ENCODE measurements around the gene BCAN.

The BCAN gene

DNA sequence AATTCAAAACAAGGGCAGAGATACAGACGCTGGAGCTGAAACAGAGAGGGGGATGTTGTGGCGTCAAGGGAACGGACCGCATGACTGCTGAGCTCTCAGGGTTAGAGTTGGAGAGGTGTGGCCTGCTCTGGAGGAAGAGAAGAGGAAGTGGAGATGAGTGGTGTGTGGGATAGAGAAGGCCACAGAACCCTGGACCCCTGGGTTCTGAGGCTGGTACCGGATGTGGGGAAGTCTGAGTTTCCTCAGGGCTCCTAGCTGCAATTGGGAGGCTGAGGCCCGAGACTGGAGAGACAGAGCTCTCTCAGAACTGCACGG lies 1.8 kb downstream of the BCAN start:
- DNase-seq (ENCODE audit: low spot score): no peak

DNA sequence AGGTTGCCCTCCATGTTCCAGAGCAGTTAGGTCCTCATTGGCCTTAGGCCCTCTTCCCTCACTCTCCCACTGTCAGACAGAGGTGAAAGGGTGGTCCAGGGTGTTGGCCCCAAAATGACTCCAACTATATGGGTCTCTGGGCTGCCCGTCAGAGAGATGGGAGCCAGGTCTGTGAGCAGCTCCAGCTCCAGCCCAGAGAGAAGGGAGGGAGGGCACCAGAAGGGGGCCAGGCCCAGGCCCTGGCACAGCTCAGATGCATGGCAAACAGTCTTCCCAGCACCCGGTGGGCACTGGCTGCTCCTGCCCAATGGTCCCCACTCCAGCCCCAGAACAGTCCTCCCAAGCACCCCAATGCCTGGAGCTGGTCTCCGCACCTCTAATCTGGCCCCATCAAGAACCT lies 2.2 kb downstream of the BCAN start:
- DNase-seq (ENCODE audit: low spot score): no peak

DNA sequence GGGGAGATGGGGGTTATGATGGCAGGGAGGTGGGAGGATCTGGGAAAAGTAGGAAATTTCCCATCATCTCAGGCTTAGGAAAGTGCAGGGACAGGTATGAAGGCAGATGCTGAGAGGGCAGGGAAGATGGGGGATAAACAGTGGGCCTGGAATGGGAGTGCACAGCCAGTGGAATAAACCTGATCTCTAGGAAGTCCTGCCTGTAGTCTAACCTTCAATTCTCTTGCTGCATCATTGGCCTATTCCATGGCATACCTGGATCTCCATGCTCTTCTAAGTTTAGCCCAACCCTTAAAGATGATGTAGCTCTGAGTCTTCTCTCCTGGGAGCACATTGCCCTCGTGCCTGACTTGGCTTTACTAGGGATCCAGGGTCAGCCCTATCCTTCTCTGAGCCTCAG lies 2.7 kb downstream of the BCAN start:
- DNase-seq (ENCODE audit: low spot score): no peak

DNA sequence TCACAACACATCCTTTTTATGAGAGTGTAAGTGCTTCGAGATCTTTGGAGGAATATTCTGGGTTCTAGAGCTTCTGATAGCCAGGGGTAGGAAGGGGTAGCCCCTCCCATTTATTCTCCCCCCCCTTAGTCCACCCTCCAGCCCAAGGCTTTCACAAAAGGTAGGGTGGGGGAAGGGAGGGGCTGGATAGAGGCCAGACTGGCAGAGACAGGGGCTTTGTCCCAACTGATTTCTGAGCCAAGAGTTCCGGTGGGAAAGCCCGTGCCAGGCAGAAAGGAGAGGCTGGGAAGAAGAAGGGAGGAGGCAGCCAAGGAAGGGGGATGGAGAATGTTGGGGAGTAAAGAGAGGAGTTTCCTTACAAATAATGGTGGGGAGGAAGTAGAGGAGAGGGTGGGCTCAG lies 3.1 kb downstream of the BCAN start:
- no peak for DNase-seq (ENCODE audit: low spot score)

DNA sequence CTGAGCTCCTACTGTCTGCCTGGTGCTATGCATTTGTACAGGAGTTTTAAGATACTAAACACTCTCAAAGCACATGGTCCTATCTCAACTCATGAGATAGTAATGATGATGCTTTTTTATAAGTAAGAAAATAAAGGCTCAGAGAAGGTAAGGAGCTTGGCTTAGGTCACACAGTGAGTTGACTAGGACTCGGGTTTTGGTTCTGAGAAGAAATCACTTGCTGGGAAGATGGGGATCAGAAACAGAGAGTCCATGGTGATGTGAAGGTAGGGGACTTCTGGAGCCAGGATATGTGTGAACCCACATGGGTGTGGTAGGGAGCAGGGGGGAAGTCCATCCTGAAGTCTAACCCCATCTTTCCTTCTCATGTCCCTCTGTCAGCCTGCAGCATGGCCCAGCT lies 3.7 kb downstream of the BCAN start:
- DNase-seq (ENCODE audit: low spot score): no peak

DNA sequence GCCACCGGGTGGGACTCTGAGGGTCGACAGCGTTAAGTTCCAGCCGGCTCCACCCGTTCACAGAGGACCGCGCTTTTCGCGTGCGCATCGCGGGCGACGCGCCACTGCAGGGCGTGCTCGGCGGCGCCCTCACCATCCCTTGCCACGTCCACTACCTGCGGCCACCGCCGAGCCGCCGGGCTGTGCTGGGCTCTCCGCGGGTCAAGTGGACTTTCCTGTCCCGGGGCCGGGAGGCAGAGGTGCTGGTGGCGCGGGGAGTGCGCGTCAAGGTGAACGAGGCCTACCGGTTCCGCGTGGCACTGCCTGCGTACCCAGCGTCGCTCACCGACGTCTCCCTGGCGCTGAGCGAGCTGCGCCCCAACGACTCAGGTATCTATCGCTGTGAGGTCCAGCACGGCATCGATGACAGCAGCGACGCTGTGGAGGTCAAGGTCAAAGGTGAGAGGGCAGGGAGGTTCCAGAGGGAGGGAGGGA lies 4.9 kb downstream of the BCAN start:
- no peak for DNase-seq (ENCODE audit: low spot score)

DNA sequence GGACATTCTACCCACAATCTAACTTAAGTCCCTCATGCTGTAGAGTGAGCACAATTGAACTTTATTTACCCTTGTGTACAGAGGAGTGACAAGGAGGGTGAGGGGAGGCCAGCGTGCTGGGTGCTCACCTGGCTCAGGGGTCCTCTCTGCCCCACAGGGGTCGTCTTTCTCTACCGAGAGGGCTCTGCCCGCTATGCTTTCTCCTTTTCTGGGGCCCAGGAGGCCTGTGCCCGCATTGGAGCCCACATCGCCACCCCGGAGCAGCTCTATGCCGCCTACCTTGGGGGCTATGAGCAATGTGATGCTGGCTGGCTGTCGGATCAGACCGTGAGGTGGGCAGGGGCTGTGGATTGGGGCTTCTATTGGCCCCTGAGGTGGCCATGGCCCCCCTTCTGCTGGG lies 5.4 kb downstream of the BCAN start:
- DNase-seq (ENCODE audit: low spot score): no peak

DNA sequence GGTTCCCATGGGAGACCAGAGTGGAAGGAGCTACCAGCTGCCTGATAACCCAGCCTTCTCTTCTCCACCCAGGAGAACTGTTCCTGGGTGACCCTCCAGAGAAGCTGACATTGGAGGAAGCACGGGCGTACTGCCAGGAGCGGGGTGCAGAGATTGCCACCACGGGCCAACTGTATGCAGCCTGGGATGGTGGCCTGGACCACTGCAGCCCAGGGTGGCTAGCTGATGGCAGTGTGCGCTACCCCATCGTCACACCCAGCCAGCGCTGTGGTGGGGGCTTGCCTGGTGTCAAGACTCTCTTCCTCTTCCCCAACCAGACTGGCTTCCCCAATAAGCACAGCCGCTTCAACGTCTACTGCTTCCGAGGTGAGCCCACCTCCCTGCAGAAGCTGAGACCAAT lies 6.6 kb downstream of the BCAN start:
- DNase-seq (ENCODE audit: low spot score): no peak

DNA sequence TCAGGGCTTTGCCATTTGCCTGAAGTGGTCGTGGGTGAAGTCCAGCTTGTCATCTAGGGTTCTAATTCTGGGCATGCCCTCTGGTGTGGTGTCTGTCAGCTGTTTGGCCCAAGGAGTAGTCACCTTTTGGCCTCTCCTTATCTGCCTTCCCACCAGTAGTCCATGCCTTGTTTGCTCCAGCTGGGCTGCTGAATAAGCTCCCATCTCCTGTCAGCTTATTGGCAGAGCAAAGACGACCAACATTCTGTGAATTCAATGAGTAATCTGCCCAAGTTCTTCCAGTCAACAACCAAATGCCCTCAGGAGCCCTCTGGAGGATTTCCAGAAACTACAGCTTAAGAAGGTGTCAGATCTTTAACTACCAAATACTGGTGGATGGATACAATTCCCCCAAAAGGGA lies 7.0 kb downstream of the BCAN start:
- DNase-seq (ENCODE audit: low spot score): no peak

DNA sequence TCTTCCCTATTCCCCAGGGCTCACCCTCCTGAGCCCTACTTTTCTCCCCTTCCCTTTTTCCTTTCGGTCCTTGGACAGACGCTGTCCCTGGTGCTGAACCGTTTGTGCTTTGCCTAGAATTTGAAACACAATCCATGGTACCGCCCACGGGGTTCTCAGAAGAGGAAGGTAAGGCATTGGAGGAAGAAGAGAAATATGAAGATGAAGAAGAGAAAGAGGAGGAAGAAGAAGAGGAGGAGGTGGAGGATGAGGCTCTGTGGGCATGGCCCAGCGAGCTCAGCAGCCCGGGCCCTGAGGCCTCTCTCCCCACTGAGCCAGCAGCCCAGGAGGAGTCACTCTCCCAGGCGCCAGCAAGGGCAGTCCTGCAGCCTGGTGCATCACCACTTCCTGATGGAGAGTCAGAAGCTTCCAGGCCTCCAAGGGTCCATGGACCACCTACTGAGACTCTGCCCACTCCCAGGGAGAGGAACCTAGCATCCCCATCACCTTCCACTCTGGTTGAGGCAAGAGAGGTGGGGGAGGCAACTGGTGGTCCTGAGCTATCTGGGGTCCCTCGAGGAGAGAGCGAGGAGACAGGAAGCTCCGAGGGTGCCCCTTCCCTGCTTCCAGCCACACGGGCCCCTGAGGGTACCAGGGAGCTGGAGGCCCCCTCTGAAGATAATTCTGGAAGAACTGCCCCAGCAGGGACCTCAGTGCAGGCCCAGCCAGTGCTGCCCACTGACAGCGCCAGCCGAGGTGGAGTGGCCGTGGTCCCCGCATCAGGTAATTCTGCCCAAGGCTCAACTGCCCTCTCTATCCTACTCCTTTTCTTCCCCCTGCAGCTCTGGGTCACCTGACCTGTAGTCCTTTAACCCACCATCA lies 10.4 kb downstream of the BCAN start:
- DNase-seq (ENCODE audit: low spot score): no peak

DNA sequence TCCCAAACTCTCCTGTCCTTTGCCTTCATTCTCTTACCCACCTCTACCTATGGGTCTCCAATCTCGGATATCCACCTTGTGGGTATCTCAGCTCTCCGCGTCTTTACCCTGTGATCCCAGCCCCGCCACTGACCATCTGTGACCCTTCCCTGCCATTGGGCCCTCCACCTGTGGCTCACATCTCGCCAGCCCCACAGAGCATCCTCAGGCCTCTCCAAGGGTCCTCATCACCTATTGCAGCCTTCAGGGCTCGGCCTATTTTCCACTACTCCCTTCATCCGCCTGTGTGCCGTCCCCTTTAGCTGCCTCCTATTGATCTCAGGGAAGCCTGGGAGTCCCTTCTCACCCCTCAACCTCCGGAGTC lies 11.1 kb downstream of the BCAN start:
- DNase-seq (ENCODE audit: low spot score): no peak

DNA sequence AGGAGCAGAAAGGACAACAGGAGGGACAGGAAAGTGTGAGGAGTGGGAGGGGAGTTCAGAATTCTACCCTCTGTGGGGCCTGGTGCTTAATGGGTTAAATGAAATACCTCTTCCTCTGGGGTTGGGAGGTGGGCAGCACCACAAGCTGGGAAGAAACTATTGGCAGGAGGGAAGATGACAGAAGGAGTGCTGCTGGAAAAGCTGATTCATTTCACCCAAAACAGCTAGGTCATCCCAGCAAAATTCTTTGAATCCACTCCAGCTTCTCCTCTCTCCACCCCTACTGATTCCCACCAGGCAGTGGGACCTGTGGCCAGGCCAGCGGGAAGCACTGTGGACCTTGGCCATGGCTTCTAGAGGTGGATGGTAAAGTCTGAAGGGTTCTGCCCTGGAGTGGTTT lies 12.8 kb downstream of the BCAN start:
- no peak for DNase-seq (ENCODE audit: low spot score)

DNA sequence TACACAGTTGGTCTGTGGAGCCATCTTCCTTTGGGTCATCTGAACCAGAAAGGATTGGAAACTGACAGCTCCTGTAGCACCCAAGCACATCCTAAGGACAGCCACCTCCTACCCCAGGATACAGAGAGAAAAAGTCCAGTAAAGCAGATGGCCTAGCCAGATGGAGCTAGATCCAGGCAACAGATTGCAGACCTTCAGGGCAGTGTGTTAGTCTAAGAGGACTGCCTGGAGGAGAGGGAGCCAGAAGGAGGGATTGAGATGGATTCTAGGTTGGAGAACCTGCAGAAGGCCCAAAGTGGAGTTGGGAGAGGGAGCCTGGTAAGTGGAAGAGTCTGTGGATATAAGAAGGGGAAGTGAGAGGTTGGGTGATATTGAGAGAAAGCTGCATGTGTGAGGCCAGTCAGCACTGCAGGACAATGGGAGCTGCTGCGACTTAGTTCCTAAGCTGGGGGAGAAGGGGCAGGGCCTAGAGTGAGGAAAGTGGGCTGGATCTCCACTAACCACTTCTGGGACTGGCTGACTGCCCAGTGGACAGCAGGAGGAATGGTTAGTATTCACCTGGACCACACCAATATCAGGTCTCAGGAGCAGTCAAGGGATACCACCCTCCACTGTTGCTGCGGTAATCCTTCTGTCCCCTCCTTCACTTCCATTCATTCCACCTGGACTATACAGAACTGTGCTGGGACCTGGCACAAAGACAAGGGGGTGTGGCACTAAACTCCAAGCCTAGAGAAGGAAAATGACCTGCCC lies 13.4 kb downstream of the BCAN start:
- DNase-seq (ENCODE audit: low spot score): no peak

DNA sequence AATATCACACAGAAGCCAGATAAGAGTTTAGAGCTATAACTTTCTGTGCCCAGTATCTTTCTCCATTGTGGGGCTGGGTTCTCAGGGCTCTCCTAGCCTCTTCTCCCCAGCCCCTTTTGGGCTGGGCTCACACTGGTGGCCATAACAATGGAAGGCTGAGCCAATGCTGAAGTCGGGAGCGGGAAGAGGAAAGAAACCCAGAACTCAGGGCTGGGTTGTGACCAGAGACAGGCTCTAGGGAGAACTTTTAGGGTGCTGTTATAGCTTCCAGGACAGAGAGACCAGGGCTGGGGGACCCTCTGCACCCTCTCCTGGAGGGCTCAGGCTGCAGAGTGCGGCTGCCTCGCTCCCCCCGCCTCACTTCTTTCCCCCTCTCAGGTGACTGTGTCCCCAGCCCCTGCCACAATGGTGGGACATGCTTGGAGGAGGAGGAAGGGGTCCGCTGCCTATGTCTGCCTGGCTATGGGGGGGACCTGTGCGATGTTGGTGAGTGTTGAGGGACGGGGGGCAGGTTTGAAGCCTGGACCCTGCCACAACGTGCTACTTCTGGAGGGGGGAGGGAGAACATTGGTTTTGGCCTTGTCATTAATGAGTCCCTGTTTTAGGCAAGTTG lies 14.1 kb downstream of the BCAN start:
- no peak for DNase-seq (ENCODE audit: low spot score)

DNA sequence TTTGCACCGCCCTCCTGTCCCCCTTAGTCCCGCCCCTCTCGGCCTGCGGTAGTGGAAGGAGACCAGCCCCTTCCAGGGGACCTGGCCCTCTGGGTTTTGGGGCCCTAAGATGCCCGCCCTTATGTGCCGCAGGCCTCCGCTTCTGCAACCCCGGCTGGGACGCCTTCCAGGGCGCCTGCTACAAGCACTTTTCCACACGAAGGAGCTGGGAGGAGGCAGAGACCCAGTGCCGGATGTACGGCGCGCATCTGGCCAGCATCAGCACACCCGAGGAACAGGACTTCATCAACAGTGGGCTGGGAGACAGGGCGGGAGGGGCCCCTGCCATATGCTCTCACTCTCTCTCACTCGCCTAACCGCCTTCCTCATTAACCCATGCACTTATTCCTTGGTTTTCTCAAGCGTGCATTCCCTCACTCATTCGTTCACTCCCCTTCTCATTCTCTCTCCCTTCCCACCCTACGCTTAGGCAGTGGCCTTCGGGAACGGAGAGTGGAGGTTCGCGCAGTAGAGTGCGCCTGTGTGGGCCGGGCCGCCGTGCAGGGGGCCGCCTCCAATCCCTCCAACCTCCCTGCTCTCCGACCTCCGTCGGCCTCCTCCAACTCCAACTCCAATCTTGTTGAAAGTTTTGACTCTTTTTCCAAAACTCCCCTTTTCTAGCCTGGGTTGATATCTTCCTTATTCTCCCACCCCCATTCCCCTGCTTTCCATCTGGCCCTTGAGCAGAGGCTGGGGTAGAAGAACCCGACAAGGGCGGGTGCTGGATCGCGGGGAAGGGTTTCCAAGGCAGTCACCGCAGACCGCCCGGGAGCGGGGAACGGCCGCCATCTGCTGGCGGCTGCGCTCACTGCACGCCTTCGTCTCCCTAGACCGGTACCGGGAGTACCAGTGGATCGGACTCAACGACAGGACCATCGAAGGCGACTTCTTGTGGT lies 15.2 kb downstream of the BCAN start:
- peak; percentile 82 for DNase-seq (ENCODE audit: low spot score)

DNA sequence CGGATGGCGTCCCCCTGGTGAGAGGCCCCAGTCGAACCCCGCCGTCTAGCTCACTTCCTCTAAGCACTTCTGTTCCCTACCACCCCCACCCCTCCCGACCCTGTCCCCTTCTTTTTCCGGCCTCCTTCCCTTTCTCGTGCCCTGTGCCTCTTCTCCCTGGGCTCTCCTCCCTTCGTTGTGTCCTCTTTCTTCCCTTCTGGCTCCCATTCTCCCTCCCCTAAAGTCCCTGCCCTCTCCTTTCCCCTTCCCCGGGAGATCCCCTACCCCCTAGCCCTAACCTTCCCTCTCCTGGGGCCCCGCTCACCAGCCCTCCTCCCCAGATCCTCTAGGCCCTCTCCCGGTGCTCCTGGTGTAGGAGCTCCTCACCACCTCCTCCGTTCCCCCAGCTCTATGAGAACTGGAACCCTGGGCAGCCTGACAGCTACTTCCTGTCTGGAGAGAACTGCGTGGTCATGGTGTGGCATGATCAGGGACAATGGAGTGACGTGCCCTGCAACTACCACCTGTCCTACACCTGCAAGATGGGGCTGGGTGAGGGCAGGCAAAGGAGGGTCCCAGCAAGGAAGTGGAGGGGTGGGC lies 15.9 kb downstream of the BCAN start:
- no peak for DNase-seq (ENCODE audit: low spot score)

DNA sequence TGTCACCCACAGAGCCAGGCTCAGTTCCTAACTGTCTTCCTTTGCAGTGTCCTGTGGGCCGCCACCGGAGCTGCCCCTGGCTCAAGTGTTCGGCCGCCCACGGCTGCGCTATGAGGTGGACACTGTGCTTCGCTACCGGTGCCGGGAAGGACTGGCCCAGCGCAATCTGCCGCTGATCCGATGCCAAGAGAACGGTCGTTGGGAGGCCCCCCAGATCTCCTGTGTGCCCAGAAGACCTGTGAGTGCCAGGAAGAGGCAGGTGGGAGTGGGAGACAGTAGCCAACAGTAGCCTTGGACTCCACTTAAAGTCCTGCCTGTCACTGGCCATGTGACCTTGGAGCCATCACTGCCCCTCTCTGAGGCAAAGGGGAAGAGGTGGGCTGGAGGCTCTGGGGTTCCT lies 16.6 kb downstream of the BCAN start:
- no peak for DNase-seq (ENCODE audit: low spot score)

DNA sequence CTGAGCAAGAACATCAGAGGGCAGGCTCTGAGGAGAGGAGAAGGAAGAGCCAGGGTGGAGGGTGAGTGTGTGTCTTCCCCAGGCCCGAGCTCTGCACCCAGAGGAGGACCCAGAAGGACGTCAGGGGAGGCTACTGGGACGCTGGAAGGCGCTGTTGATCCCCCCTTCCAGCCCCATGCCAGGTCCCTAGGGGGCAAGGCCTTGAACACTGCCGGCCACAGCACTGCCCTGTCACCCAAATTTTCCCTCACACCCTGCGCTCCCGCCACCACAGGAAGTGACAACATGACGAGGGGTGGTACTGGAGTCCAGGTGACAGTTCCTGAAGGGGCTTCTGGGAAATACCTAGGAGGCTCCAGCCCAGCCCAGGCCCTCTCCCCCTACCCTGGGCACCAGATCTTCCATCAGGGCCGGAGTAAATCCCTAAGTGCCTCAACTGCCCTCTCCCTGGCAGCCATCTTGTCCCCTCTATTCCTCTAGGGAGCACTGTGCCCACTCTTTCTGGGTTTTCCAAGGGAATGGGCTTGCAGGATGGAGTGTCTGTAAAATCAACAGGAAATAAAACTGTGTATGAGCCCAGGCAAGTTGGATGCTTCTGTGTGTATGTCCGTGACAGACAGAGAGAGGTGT lies 17.1 kb downstream of the BCAN start:
- no peak for DNase-seq (ENCODE audit: low spot score)

DNA sequence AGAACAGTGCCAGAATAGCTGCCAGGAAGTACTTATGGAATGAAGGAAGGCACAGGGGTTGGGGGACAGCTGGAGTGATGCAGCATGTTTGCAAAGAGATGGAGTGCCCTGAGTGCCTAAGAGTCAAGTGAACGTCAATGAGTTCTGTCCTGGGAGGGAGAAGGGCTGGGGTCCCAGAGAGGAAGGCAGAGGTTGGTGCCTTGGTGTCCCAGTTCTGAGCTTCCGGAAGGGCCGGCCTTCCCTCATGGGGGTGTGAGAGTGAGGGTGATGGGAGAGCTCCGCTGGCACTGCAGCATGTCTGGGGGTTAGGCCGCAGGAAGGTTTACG lies 17.7 kb downstream of the BCAN start:
- DNase-seq (ENCODE audit: low spot score): no peak

DNA sequence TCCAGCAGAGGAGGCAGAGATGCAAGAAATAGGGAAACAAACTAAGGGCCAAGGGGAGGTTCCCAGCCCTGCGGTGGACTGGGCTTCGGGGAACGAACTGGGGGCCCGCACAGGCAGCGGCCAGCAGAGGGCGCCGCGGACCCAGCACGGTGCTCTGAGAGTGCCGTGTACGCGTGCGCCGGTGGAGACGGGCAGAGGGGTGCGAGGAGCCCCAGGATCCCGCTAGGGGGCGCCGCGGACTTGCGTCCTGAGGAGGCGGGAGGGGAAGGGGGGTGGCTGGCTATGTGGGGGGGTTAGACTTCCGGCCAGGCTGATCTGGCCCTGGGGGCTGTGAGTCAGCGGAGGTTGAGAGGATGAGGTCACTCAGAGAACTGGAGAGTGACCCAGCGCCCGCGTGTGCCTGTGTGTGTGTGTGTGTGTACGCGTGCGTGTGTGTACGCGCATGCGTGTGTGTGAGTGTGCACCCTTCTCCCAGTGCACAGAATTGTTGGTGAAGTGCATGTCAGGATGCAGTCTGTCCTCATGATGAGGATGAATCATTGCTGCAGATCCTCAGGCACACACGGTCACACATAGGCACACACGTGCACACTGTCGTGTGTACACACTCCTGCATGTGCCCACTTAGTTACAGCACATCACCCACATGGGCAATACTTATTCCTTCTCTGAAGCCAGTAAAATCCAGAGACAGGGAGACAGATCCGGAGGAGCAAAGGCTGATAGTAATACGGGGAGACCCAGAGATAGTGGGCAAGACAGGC lies 18.3 kb downstream of the BCAN start:
- peak; percentile 98 for DNase-seq (ENCODE audit: low spot score)

DNA sequence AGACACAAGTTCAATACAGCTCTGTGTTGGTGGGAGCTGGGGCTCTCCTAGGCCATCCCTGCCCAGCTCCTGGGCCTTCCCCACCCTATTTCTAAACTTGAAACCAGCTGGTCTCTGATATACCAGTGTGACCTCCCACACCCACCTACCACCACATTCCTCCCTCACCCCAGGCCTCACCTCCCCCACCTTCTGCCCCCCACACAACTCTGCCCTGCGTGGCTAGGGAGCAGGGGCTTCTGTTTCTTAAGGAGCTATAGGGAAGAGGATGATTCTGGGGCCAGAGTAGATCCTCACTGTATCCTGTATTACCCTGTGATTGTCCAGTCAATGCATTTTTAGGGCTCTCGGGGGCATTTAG lies 18.8 kb downstream of the BCAN start:
- no peak for DNase-seq (ENCODE audit: low spot score)
